GM10266 (cell line): ENCODE results near the gene POTEF.
"Not testable (repeated sequence)": the region's sequence is repeated elsewhere in the genome, so short reads cannot be mapped to it uniquely, and the experiment has no call there.

ENCODE experiments used
- DNase-seq: peaks from one replicate; pipeline ENCODE4 v3.0.0; 2012; ENCODE audit errors: extremely low spot score
- CTCF ChIP-seq: IDR thresholded peaks from 2 replicates; pipeline ENCODE4 v1.5.1; 2012; ENCODE audit warnings: mild to moderate bottlenecking, low read depth; ENCODE audit not compliant: control insufficient read depth, insufficient read depth; ENCODE audit errors: missing control alignments

The POTEF gene

GRCh38 chr2:130152816-130153595, 24.0 kb upstream of the POTEF start:
- TF ChIP-seq CTCF = no peak
- DNase-seq = no peak

GRCh38 chr2:130152136-130152815, 23.3 kb upstream of the POTEF start:
- not testable (repeated sequence) for DNase-seq

DNA sequence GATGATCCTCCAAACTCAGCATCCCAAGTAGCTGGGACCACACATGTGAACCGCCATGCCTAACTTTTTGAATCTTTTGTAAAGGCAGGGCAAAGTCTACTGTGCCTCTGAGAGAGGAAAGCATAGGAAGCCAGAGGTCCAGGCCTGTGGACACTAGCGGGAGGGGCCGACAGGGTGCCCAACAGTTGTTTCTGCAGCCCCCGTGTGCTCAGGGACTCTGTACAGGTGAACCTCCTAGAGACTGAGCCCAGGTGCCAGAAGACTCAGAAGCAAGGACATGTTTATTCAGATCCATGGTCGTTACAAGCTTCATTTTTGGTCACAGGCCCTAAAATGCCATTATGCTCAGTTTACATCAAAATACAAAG, 22.1 kb upstream of the POTEF start:
- DNase-seq = not testable (repeated sequence)

GRCh38 chr2:130150181-130151144, 21.4 kb upstream of the POTEF start:
- no peak for DNase-seq
- no peak for TF ChIP-seq CTCF

GRCh38 chr2:130148515-130148914, 19.5 kb upstream of the POTEF start:
- DNase-seq = not testable (repeated sequence)

DNA sequence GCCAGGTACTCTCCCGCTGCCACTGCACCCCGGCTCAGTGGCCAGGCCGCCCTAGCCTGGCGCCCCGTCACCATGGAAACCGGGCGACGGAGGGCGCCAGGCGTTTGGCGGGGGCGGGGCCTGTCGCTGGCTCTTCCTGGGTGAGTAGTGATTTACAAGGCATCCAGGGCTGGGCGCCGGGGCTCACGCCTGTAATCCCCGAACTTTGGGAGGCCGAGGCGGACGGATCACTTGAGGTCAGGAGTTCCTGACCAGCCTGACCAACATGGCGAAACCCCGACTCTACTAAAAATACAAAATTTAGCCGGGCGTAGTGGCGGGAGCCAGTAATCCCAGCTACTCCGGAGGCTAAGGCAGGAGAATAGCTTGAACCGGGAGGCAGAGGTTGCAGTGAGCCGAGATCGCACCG, 16.0 kb upstream of the POTEF start, which contains the start of gene CCDC74B:
CCDC74B (minus strand) TSS at position 107 of the 409 bp plus-strand sequence. CDS start 116 bp downstream, outside the sequence.
- DNase-seq = not testable (repeated sequence)

DNA sequence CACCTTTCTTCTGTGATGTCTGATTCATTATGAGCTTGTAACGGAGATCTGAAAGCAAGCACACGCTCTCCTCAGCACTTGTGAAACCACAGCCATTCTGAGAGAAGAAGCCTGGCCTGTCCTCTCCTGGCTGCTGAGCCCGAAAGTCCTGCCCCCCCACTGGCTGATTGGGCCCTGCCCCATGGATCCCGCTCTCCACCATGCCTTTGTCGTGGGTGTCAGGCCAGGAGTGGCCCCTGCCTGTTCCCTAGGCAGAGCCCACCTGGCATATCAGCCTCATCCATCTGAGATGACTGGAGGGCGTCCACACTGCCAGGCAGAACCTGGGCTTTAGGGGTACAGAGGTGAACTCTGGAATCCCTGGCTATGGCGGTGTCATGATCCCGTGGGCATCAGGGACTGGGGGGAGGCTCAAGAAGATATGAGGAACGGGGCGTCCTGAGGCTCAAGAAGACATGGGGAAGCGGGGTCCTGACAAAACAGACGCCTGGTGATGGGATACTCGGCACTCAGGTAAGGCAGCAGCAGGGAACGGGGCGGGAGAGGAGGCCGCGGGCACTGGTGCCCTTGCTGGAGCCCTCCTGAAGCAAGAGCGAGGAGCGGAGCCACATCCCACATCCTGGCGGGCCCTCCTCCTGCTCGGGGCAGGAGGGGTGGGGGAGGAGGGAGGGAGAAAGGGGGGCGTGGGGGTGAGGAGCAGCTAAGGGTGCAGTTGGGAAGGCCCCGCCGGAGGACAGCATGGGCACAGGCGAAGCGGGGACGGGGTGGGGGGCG, 14.4 kb upstream of the POTEF start:
- not testable (repeated sequence) for DNase-seq

- not testable (repeated sequence) for DNase-seq
Observed at GRCh38 chr2:130142396-130143265, 13.6 kb upstream of the POTEF start.

- DNase-seq = not testable (repeated sequence)
Observed at GRCh38 chr2:130141645-130142370, 12.8 kb upstream of the POTEF start.

DNA sequence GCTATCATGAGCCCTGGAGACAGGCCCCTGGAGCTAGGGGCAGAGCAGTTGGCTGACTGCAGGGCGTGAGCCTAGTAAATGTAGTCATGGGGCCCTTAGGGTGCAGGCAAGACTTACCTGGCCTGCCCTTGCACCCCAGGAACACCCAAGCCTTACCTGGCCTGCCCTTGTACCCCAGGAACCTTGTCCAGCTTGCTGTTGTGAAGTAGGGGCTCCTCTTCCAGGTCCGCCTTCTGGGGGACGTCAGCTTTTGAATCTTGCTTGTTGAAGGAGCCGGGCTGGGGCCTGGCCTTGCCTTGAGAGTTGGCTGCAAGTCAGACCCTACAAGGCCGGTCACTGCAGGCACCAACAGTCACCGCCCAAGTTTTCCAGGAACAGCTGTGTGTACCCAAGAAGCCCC, 12.0 kb upstream of the POTEF start:
- DNase-seq = not testable (repeated sequence)

GRCh38 chr2:130140516-130140915, 11.5 kb upstream of the POTEF start:
- not testable (repeated sequence) for DNase-seq

GRCh38 chr2:130139331-130140280, 10.6 kb upstream of the POTEF start:
- not testable (repeated sequence) for DNase-seq

DNA sequence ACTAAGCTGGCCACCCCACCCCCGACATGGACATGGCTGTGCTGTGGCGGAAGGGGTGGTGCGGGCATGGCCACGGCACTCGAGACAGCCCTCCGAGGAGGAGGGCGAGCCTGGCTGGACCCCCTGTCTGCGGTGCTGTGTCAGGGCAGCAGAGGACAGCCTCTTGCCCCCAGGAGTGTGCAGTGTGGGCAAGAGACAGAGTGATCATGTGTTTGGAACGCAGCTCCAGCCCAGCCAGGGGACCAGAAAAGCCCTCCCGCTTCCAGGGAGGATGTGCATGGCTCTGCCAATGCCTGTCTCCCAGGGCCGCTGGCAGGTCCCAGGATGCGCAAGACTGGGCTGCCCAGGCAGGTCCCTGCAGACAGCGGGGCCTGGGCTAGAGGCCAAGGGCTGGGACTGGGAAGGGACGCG, 9.8 kb upstream of the POTEF start:
- not testable (repeated sequence) for DNase-seq

DNA sequence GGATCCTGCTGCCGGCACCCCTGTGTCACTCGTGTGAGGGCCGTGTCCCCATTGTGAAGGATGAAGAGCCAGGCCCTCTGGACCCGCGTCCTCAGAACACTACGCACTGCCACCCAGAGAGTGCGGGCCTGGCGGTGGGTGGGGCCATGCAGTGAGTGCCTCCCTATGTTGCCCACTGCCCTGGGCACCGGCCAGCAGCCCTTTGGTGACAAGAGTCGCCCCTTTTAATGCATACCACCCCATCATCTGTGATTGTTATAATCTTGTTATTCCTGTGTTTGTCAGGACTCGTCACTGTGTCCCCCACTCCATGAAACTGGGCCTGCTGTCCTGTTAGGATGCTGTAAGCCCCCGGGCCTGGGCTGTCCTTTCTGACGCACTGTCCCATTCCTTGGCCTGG, 9.3 kb upstream of the POTEF start:
- not testable (repeated sequence) for DNase-seq
